NCI-H2107 (cell line): Measurements from ENCODE around the gene PPM1D.
A peak's percentile ranks its signal among the peaks of the same experiment; 100 is the strongest.
"Not testable (repeated sequence)": the region's sequence is repeated elsewhere in the genome, so short reads cannot be mapped to it uniquely, and the experiment has no call there.

Experiments used
- DNase-seq: peaks from one replicate; lab custom pipeline; 2025; lab: John Stamatoyannopoulos, UW

PPM1D gene

GRCh38 chr17:60594170-60594569 is 5.8 kb upstream of the PPM1D start:
- DNase-seq: not testable (repeated sequence)

- no peak for DNase-seq
Measured at GRCh38 chr17:60594734-60595133, 5.3 kb upstream of the PPM1D start.

DNA sequence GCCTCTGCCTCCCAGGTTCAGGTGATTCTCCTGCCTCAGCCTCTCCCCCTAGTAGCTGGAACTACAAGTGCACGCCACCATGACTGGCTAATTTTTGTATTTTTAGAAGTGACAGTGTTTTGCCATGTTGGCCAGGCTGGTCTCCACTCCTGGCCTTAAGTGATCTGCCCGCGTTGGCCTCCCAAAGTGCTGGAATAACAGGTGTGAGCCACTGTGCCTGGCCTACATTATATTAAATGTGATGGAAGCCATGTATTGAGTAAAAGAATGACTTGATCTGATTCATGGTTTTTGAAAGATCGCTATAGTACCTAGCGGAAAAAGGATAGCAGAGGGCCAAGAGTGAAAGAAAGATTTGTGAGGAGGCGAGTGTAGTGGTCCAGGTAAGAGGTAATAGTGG is 2.7 kb upstream of the PPM1D start:
- DNase-seq: no peak

DNA sequence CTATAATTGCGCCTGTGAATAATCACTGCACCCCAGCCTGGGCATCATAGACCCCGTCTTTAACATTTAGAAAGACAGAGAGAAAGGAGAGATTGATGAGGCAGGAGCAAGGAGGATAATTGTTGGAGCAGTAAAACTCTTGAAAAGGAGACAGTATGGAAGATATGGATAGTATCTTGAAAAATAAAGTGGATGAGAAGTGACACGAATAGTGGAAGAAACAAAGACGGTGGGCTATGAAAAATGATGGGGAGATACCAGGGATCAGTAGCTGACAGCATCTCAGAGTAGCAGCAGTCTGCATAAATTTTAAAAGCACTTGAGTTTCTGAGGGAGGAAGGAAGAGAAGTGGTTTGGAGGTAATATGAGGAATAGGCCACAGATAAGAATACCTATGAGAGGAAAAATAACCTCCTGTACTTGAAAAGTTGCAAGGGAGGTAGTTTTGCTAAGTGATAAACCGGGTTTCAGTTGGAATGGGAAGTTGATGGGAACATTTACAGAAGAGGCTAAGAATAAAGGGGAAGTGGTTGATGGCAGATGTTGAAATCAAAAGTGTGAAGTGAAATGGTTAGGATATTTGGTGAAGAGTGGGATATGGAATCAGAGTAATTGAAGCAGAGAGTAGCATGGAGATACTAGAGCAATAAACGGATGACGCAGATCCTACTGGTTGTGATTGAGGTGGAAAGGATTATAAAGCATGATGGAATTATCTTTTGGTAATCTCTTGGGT is 1.8 kb upstream of the PPM1D start:
- no peak for DNase-seq

DNA sequence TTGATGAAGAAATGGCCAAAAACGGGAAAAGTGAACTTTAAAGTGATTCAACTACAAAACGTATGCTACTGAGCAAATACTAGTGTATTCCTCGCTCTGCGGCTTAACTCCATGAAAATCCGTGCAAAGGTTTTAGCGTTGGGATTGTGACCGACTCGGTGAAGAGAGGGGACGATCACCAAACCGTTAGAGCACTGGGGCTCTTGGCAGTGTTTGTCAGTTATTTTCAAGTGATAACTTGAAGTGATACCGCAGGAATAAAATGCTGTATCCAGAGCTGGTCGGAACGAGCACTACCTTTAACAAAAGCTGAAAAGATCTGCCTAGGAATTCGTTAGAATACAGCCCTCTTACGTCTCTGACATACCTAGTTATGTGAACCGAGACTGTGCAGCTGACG is 773 bp upstream of the PPM1D start:
- DNase-seq: no peak

- peak; percentile 38 for DNase-seq
Measured at GRCh38 chr17:60600490-60601446, 775 bp downstream of the PPM1D start.

DNA sequence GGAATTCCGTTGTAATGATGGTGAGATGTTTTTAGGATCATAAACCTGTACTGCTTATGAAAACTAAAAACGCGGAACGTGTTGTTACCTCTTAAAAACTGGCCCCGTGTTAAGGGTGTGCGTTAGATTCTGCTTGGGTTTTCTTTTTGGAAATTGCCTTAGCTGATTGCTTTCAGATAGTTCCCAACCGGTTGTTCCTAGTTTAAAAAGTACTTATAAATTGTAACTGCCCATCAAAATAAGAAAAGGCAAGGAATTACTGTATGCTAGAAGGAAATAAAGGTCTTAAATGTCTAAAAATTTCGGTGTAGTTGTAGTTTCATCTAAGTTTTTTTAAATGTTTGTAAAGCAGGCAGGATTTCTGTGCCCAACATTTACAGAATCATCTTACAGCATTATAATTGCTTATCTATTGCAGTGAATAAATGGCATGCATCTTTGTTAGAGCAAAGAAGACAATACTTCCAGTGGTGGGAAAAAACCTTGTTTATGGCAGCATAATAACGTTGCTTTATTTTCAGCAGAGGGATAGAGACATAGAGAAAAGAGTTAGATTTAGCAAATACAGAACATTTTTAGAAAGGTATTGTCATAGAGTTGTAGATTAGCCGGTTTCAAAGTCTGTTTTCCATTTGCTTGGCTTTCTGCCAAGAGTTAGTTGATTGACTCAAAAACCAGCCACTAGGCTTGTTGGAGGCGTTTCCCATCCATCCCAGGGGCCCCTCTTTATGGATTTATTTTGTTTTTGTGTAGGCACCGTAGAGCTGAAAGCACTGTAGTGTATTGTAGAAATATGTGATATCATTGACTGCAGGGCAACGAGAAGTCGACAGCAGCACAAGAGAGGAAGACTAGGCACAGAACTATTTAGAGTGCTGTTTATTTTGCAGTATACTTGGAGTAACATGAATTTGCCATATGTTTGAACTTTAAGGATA is 1.7 kb downstream of the PPM1D start:
- DNase-seq: peak; percentile 69

- DNase-seq: no peak
Measured at GRCh38 chr17:60602385-60602742, 2.4 kb downstream of the PPM1D start.

GRCh38 chr17:60602871-60603270 is 2.9 kb downstream of the PPM1D start:
- no peak for DNase-seq

GRCh38 chr17:60603477-60603876 is 3.5 kb downstream of the PPM1D start:
- not testable (repeated sequence) for DNase-seq

GRCh38 chr17:60604686-60605334 is 4.8 kb downstream of the PPM1D start:
- no peak for DNase-seq

DNA sequence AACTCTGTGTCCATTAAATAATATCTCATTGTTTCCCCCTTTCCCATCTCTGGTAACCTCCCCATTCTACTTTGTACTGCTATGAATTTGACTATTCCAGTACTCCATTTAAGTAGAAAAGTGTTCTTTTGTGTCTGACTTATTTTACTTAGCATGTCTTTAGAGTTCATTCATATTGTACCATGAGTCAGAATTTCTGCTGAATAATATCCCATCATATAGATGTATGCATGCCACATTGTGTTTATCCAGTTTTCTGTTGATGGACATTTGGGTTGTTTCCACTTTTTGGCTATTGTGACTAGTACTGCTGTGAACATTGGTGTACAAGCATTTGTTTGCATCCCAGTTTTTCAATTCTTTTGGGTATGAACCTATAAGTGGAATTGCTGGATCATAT is 6.0 kb downstream of the PPM1D start:
- DNase-seq: no peak

GRCh38 chr17:60610473-60610872 is 10.5 kb downstream of the PPM1D start:
- no peak for DNase-seq

- DNase-seq: not testable (repeated sequence)
Measured at GRCh38 chr17:60611321-60611720, 11.3 kb downstream of the PPM1D start.

DNA sequence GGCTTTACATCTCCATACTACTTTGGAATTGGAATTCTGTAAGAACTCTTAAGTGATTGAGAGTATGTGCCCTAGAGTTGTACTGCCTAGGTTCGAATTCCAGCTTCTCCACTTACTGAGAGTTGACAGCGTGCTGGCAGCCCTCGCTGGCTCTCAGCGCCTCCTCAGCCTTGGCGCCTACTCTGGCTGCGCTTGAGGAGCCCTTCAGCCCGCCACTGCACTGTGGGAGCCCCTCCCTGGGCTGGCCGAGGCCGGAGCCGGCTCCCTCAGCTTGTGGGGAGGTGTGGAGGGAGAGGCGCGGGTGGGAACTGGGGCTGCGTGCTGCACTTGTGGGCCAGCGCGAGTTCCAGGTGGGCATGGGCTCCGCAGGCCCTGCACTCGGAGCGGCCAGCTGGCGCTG is 13.3 kb downstream of the PPM1D start:
- DNase-seq: no peak

- not testable (repeated sequence) for DNase-seq
Measured at GRCh38 chr17:60613796-60614195, 13.8 kb downstream of the PPM1D start.

- not testable (repeated sequence) for DNase-seq
Measured at GRCh38 chr17:60614247-60614646, 14.3 kb downstream of the PPM1D start.

- no peak for DNase-seq
Measured at GRCh38 chr17:60615108-60615507, 15.1 kb downstream of the PPM1D start.

- DNase-seq: no peak
Measured at GRCh38 chr17:60615840-60616239, 15.8 kb downstream of the PPM1D start.

DNA sequence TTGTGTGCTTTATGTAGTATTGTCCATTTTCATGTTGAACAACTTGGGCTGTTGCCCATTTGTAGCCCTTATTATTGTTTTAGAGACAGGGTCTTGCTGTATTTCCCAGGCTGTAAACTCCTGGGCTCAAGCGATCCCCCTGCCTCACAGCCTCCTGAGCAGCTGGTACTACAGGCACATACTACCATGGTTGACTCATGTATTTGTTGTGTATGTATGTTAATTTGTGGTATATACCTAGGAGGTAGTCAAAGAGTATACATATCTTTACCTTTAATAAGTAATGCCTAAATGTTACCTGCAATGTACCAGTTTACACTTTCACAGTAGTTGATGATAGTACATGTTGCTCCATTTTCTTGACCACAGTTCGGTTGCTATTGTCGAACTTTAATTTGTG is 18.1 kb downstream of the PPM1D start:
- DNase-seq: no peak

DNA sequence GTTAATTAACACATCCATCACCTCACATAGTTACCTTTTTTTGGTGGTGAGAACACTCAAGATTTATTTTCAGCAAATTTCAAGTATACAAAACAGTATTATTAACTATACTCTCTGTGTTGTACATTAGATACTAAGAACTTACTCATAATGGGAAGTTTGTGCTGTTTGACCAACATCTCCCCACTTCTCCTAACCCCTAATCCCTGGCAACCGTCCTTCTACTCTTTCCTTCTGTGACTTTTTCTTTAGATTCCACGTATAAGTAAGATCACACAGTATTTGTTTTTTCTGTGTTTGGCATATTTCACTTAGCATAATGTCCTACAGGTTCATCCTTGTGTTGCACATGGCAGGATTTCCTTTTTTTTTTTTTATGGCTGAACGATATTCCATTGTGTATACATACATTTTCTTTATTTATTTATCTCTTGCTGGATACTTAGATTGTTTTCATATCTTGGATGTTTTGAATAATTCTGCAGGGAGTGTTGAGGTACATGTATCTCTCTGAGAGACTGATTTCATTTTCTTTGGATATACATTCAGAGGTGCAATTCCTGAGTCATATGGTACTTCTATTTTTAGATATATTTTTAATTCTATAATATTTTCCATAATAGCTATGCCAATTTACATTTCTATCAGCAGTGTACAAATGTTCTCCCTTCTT is 19.0 kb downstream of the PPM1D start:
- no peak for DNase-seq
